GM06990 (cell line): ENCODE data around the gene IL10RB.

ENCODE experiments used
- DNase-seq: peaks from one replicate; pipeline ENCODE4 v3.0.0-alpha.2; 2011; ENCODE audit not compliant: insufficient read length; ENCODE audit errors: extremely low read depth
- H3K27me3 ChIP-seq: replicated peaks from 2 replicates; pipeline ENCODE4 v1.6.0; 2011; ENCODE audit warnings: low read length; ENCODE audit not compliant: control insufficient read depth, insufficient read depth
- H3K36me3 ChIP-seq: 2 replicates; pipeline ENCODE4 v1.5.1; 2011; ENCODE audit warnings: low read length; ENCODE audit not compliant: control insufficient read depth, insufficient read depth
- H3K4me3 ChIP-seq: replicated peaks from 2 replicates; pipeline ENCODE4 v1.5.1; 2011; ENCODE audit warnings: low read depth, mild to moderate bottlenecking, control low read depth, low read length
- CTCF ChIP-seq: IDR thresholded peaks from 2 replicates; pipeline ENCODE4 v1.5.1; 2011; ENCODE audit warnings: low read length, control low read depth, mild to moderate bottlenecking, inconsistent platforms; ENCODE audit not compliant: insufficient read depth, poor library complexity, severe bottlenecking

The IL10RB gene

GRCh38 chr21:33264561-33264960 lies 1.6 kb upstream of the IL10RB start:
- TF ChIP-seq CTCF: no peak
- H3K36me3 ChIP-seq: peaks cover 12% of the 10 kb centered on the region
- no peak for DNase-seq
- no peaks in the 10 kb centered on the region for H3K27me3 ChIP-seq
- H3K4me3 ChIP-seq: no peak overlapping the region

- no peak for TF ChIP-seq CTCF
- no peaks in the 10 kb centered on the region for H3K27me3 ChIP-seq
- H3K36me3 ChIP-seq: peaks cover 10% of the 10 kb centered on the region
- DNase-seq: peak; percentile 68
- H3K4me3 ChIP-seq: peak overlapping the region; percentile 72
Observed at GRCh38 chr21:33265664-33266049, 510 bp upstream of the IL10RB start.

GRCh38 chr21:33266789-33267135 lies 595 bp downstream of the IL10RB start:
- DNase-seq: no peak
- no peak for TF ChIP-seq CTCF
- peak overlapping the region; percentile 72 for H3K4me3 ChIP-seq
- H3K36me3 ChIP-seq: peaks cover 13% of the 10 kb centered on the region
- no peaks in the 10 kb centered on the region for H3K27me3 ChIP-seq

GRCh38 chr21:33267250-33267649 lies 1.1 kb downstream of the IL10RB start:
- Histone ChIP-seq H3K36me3 (peaks cover 13% of the 10 kb centered on the region), H3K4me3 (peak overlapping the region; percentile 72), H3K27me3 (no peaks in the 10 kb centered on the region)
- no peak for DNase-seq
- no peak for TF ChIP-seq CTCF

GRCh38 chr21:33268393-33268736 lies 2.2 kb downstream of the IL10RB start:
- DNase-seq: no peak
- peak overlapping the region; percentile 72 for H3K4me3 ChIP-seq
- peaks cover 11% of the 10 kb centered on the region for H3K36me3 ChIP-seq
- H3K27me3 ChIP-seq: no peaks in the 10 kb centered on the region
- no peak for TF ChIP-seq CTCF

GRCh38 chr21:33268737-33269441 lies 2.7 kb downstream of the IL10RB start:
- H3K27me3 ChIP-seq: no peaks in the 10 kb centered on the region

More at GRCh38 chr21:33268737-33269441, 2.7 kb downstream of the IL10RB start:
- Histone ChIP-seq H3K36me3 (peaks cover 10% of the 10 kb centered on the region), H3K4me3 (peak overlapping the region; percentile 72)
- DNase-seq: peak; percentile 81
- no peak for TF ChIP-seq CTCF
